Measurements from ENCODE around the gene SNRPA1. TPM values are rescaled to one million over a fixed set of nuclear protein-coding genes. Genes with fewer than 3 reads are reported as not detected.

SNRPA1 gene
- total RNA-seq, 4 donors from 2014 or later: 19.9 to 35.7 (median 25.2) TPM

GRCh38 chr15:101262551-101262950 is 32.5 kb downstream of the SNRPA1 start:
- no peak for TF ChIP-seq EP300 (IDR thresholded peaks at IDR 0.05)
- no peak for TF ChIP-seq POLR2A (IDR thresholded peaks at IDR 0.05; ENCODE audit: low read depth)
- no peak for TF ChIP-seq POLR2AphosphoS5 (IDR thresholded peaks at IDR 0.05)
- no peak for TF ChIP-seq CTCF (IDR thresholded peaks at IDR 0.05)
- H3K27ac ChIP-seq (replicated peaks in 1 of 4): no peak overlapping the region
- no peaks in the 10 kb centered on the region for H3K27me3 ChIP-seq
- intact Hi-C loops (cut with DNase I): no loop called here
- no peak for DNase-seq (ENCODE audit: extremely low spot score)
- H3K4me3 ChIP-seq: no peak overlapping the region
- H3K4me1 ChIP-seq: peaks cover 5 to 27% (median 19%) of the 10 kb centered on the region in 4 donors
- 88% methylated on average over 4 of the region's 4 CpGs for WGBS
- no peaks in the 10 kb centered on the region for H3K36me3 ChIP-seq
- no peaks in the 10 kb centered on the region for H3K9me3 ChIP-seq

- 35% methylated on average over 11 of the region's 11 CpGs for WGBS
- no peak overlapping the region for H3K27ac ChIP-seq (replicated peaks in 1 of 4)
- H3K4me3 ChIP-seq: no peak overlapping the region
- no peak for TF ChIP-seq POLR2A (IDR thresholded peaks at IDR 0.05; ENCODE audit: low read depth)
- peak in 1 of 2 donors; percentile 10 for TF ChIP-seq POLR2AphosphoS5 (IDR thresholded peaks at IDR 0.05)
- peak; percentile 82 to 89 (median 84) for TF ChIP-seq CTCF (IDR thresholded peaks at IDR 0.05)
- no peak for TF ChIP-seq EP300 (IDR thresholded peaks at IDR 0.05)
- no peak for DNase-seq (ENCODE audit: extremely low spot score)
- H3K4me1 ChIP-seq: peaks cover 0 to 10% (median 4%) of the 10 kb centered on the region in 4 donors
- intact Hi-C loops (cut with DNase I): loop anchor here (2.0 to 10.0 kb wide), 3 partner anchors 170 to 344 kb away; partner anchors contain the start of gene LRRK1
- H3K9me3 ChIP-seq: no peaks in the 10 kb centered on the region
- no peaks in the 10 kb centered on the region for H3K36me3 ChIP-seq
- no peaks in the 10 kb centered on the region for H3K27me3 ChIP-seq
Observed at GRCh38 chr15:101258238-101259144, 36.6 kb downstream of the SNRPA1 start.

GRCh38 chr15:101256757-101257156 is 38.3 kb downstream of the SNRPA1 start:
- 95% methylated on average over 6 of the region's 6 CpGs for WGBS
- no peak overlapping the region for H3K27ac ChIP-seq (replicated peaks in 1 of 4)
- H3K4me3 ChIP-seq: no peak overlapping the region
- intact Hi-C loops (cut with DNase I): loop anchor here (10.0 kb wide), 1 partner anchor 342 kb away; the partner anchor contains the start of gene LRRK1
- H3K36me3 ChIP-seq: no peaks in the 10 kb centered on the region
- DNase-seq (ENCODE audit: extremely low spot score): no peak
- H3K4me1 ChIP-seq: peaks cover 9 to 14% (median 12%) of the 10 kb centered on the region in 4 donors
- H3K9me3 ChIP-seq: no peaks in the 10 kb centered on the region
- no peaks in the 10 kb centered on the region for H3K27me3 ChIP-seq
- no peak for TF ChIP-seq EP300 (IDR thresholded peaks at IDR 0.05)
- TF ChIP-seq POLR2A (IDR thresholded peaks at IDR 0.05; ENCODE audit: low read depth): no peak
- TF ChIP-seq CTCF (IDR thresholded peaks at IDR 0.05): no peak
- TF ChIP-seq POLR2AphosphoS5 (IDR thresholded peaks at IDR 0.05): no peak

GRCh38 chr15:101255615-101256241 is 39.3 kb downstream of the SNRPA1 start:
- H3K27ac ChIP-seq (replicated peaks in 1 of 4): no peak overlapping the region
- peaks cover 10 to 16% (median 13%) of the 10 kb centered on the region in 4 donors for H3K4me1 ChIP-seq
- H3K4me3 ChIP-seq: no peak overlapping the region
- H3K27me3 ChIP-seq: no peaks in the 10 kb centered on the region
- 67% methylated on average over 7 of the region's 8 CpGs for WGBS
- intact Hi-C loops (cut with DNase I): loop anchor here (10.0 kb wide), 1 partner anchor 341 kb away; the partner anchor contains the start of gene LRRK1
- no peaks in the 10 kb centered on the region for H3K9me3 ChIP-seq
- DNase-seq (ENCODE audit: extremely low spot score): no peak
- no peak for TF ChIP-seq EP300 (IDR thresholded peaks at IDR 0.05)
- TF ChIP-seq CTCF (IDR thresholded peaks at IDR 0.05): no peak
- TF ChIP-seq POLR2AphosphoS5 (IDR thresholded peaks at IDR 0.05): no peak
- TF ChIP-seq POLR2A (IDR thresholded peaks at IDR 0.05; ENCODE audit: low read depth): no peak
- no peaks in the 10 kb centered on the region for H3K36me3 ChIP-seq

Measured in esophagus muscularis mucosa (tissue), 4 donors.